NOMO-1 treated with dmso at 0.1 percent for 144 hours (cell line): Measurements from ENCODE around the gene VASN.

Experiments used
- DNase-seq: peaks from one replicate; lab custom pipeline; 2025; ENCODE audit not compliant: unreplicated experiment; lab: John Stamatoyannopoulos, UW

VASN gene

GRCh38 chr16:4419402-4419959 lies 47.8 kb downstream of the VASN start:
- DNase-seq = no peak

- peak; percentile 34 for DNase-seq
Measured at GRCh38 chr16:4420505-4421105, 49.0 kb downstream of the VASN start.

GRCh38 chr16:4425378-4426020 lies 53.9 kb downstream of the VASN start, which contains the start of gene DNAJA3:
DNAJA3 (plus strand) TSS chr16:4425868; CDS start chr16:4425882, 14 bp downstream.
- peak; percentile 81 for DNase-seq

GRCh38 chr16:4426021-4426684 lies 54.5 kb downstream of the VASN start:
- DNase-seq = no peak

GRCh38 chr16:4426722-4427372 lies 55.2 kb downstream of the VASN start:
- no peak for DNase-seq

DNA sequence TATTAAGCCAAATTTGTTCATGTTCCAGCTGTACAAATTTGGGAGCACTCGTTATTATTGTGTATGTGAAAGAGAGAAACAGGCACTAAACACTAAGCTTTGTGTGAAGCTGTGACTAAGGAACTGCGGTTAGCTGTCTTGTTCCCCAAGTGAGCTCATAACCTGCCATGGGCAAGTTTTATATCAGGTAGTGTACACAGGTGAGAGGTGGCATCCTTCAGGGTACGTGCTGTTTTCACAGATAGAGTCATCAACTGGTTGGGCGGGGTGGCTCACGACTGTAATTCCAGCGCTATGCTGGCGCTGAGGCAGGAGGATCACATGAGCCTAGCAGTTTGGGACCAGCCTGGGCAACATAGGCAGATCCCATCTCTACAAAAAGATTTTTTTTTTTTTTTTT lies 56.9 kb downstream of the VASN start:
- no peak for DNase-seq

DNA sequence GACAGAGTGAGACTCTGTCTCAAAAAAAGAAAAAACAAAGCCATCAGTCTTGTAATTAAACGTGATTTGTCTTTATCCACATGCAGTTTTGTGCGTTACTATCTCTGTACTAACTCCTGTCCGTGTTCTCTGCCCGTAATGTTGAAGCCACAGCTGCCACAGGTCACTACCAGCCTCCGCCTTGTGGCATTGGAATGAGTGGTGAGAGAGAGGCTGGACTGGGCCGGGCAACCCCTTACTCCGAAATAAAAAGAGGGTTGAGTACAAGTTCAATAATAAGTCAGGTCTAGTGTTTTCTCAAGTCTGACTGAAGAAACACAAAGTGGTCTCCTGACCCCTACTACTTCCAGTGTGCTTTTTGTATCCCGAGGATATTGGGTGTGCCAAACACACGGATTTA lies 59.4 kb downstream of the VASN start:
- no peak for DNase-seq
